SK-N-SH (cell line): ENCODE measurements around the gene TFG. TPM values are rescaled to one million over a fixed set of nuclear protein-coding genes. Genes with fewer than 3 reads are reported as not detected.
A peak's percentile ranks its signal among the peaks of the same experiment; 100 is the strongest.

Experiments
- CTCF ChIA-PET: fragments of 300-600, 350-600 bp; formaldehyde crosslinking; extraction: SDS; loops from one replicate; lab custom pipeline; 2021; lab: Yijun Ruan, JAX
- POLR2A ChIA-PET: fragments of 350-600 bp; sonication (Branson Sonifier 250); formaldehyde crosslinking; extraction: SDS; loops from one replicate; lab custom pipeline; 2020; ENCODE audit warnings: antibody characterized with exemption, inconsistent platforms; lab: Yijun Ruan, JAX
- DNase-seq: peaks from one replicate; pipeline ENCODE4 v3.0.0; 2012
- H2AFZ ChIP-seq: fragments of 200-600 bp; sonication (generic); 2 replicates; pipeline ENCODE4 v1.8.1; 2016; ENCODE audit warnings: antibody characterized with exemption, mild to moderate bottlenecking, low read depth
- H3F3A ChIP-seq: fragments of 200-600 bp; sonication (generic); replicated peaks from 2 replicates; pipeline ENCODE3; 2016; ENCODE audit warnings: antibody characterized with exemption, mild to moderate bottlenecking; ENCODE audit not compliant: insufficient read depth
- H3K27ac ChIP-seq, 2 experiments: fragments of 200-500 bp in 1 of 2; fragments of 200-600 bp in 1 of 2; sonication (Bioruptor generic) in 1 of 2; sonication (generic), shearing (Covaris generic) in 1 of 2; 2 replicates each; pipeline versions ENCODE4 v1.5.1 to v1.6.1; 2014 to 2016; ENCODE audit warnings: low read depth in 2 of 2, inconsistent platforms in 1 of 2, low read length in 1 of 2, mild to moderate bottlenecking in 1 of 2, mixed read lengths in 1 of 2
- H3K27me3 ChIP-seq: fragments of 200-600 bp; sonication (generic), shearing (Covaris generic); 2 replicates; pipeline ENCODE4 v1.6.1; 2016; ENCODE audit warnings: mixed run types; ENCODE audit not compliant: insufficient read depth
- H3K36me3 ChIP-seq, 2 experiments: fragments of 200-500 bp in 1 of 2; fragments of 200-600 bp in 1 of 2; sonication (Bioruptor generic) in 1 of 2; sonication (generic) in 1 of 2; replicated peaks in 1 of 2; 2 replicates each; pipeline versions ENCODE3 to v1.5.1; 2014 to 2016; ENCODE audit warnings: low read length in 1 of 2, mild to moderate bottlenecking in 1 of 2; ENCODE audit not compliant: insufficient read depth in 2 of 2, control insufficient read depth in 1 of 2
- H3K4me1 ChIP-seq, 2 experiments: fragments of 200-500 bp in 1 of 2; fragments of 200-600 bp in 1 of 2; sonication (Bioruptor generic) in 1 of 2; sonication (generic), shearing (Covaris generic) in 1 of 2; 2 replicates each; pipeline versions ENCODE4 v1.5.1 to v1.6.1; 2014 to 2016; ENCODE audit warnings: low read depth in 1 of 2, low read length in 1 of 2, mixed run types in 1 of 2; ENCODE audit not compliant: insufficient read depth in 2 of 2, control insufficient read depth in 1 of 2
- H3K4me2 ChIP-seq: fragments of 200-600 bp; sonication (generic), shearing (Covaris generic); 2 replicates; pipeline ENCODE4 v1.6.1; 2017; ENCODE audit warnings: mixed run types
- H3K4me3 ChIP-seq, 2 experiments: fragments of 200-500 bp in 1 of 2; fragments of 200-600 bp in 1 of 2; sonication (Bioruptor generic) in 1 of 2; sonication (generic), shearing (Covaris generic) in 1 of 2; 2 replicates each; pipeline versions ENCODE4 v1.5.1 to v1.8.1; 2014 to 2016; ENCODE audit warnings: low read depth in 2 of 2, inconsistent platforms in 1 of 2, low read length in 1 of 2, mild to moderate bottlenecking in 1 of 2, mixed read lengths in 1 of 2, moderate library complexity in 1 of 2
- H3K79me2 ChIP-seq: fragments of 200-600 bp; sonication (generic); 2 replicates; pipeline ENCODE4 v1.8.1; 2017; ENCODE audit warnings: mild to moderate bottlenecking; ENCODE audit not compliant: insufficient read depth
- H3K9ac ChIP-seq: fragments of 200-600 bp; sonication (generic); 2 replicates; pipeline ENCODE4 v1.6.1; 2017; ENCODE audit warnings: mixed run types
- H3K9me2 ChIP-seq: fragments of 200-600 bp; sonication (generic); 2 replicates; pipeline ENCODE4 v1.6.1; 2017; ENCODE audit warnings: mixed run types
- H3K9me3 ChIP-seq: fragments of 200-600 bp; sonication (generic); 2 replicates; pipeline ENCODE4 v1.6.1; 2017; ENCODE audit warnings: mixed run types, mild to moderate bottlenecking, moderate library complexity
- H4K20me1 ChIP-seq: fragments of 200-600 bp; sonication (generic); 2 replicates; pipeline ENCODE4 v1.6.1; 2017; ENCODE audit warnings: mild to moderate bottlenecking, mixed run types; ENCODE audit not compliant: insufficient read depth
- ELF1 ChIP-seq: IDR thresholded peaks from 2 replicates; pipeline ENCODE4 v1.4.0; 2012
- FOSL2 ChIP-seq: IDR thresholded peaks from 2 replicates; pipeline ENCODE4 v1.4.0; 2012; ENCODE audit warnings: low read depth, mild to moderate bottlenecking, moderate library complexity, borderline replicate concordance
- GABPA ChIP-seq: IDR thresholded peaks from 2 replicates; pipeline ENCODE4 v1.4.0; 2012; ENCODE audit warnings: low read depth, mild to moderate bottlenecking
- IRF3 ChIP-seq: fragments of 150-350 bp; IDR thresholded peaks from 2 replicates; pipeline ENCODE4 v1.6.1; 2016; ENCODE audit warnings: mild to moderate bottlenecking, low read depth, low read length
- JUND ChIP-seq: IDR thresholded peaks from 2 replicates; pipeline ENCODE4 v1.4.0; 2012
- MAX ChIP-seq: IDR thresholded peaks from 2 replicates; pipeline ENCODE4 v1.4.0; 2012; ENCODE audit warnings: low read depth
- MEF2A ChIP-seq: IDR thresholded peaks from 2 replicates; pipeline ENCODE4 v1.4.0; 2012; ENCODE audit warnings: low read depth, borderline replicate concordance
- NFIC ChIP-seq: IDR thresholded peaks from 2 replicates; pipeline ENCODE4 v1.4.0; 2012; ENCODE audit warnings: borderline replicate concordance
- PBX3 ChIP-seq: IDR thresholded peaks from 2 replicates; pipeline ENCODE4; 2012
- RAD21 ChIP-seq: IDR thresholded peaks from 2 replicates; pipeline ENCODE4 v1.6.1; 2012; ENCODE audit warnings: mild to moderate bottlenecking, low read length
- RCOR1 ChIP-seq: fragments of 150-350 bp; IDR thresholded peaks from 2 replicates; pipeline ENCODE4 v1.6.1; 2017; ENCODE audit warnings: antibody characterized with exemption, low read length
- REST ChIP-seq: IDR thresholded peaks from 2 replicates; pipeline ENCODE4 v1.6.1; 2012; ENCODE audit warnings: mild to moderate bottlenecking, low read depth, low read length, moderate library complexity
- RFX5 ChIP-seq: IDR thresholded peaks from 2 replicates; pipeline ENCODE4 v1.6.1; 2012; ENCODE audit warnings: mild to moderate bottlenecking, improper control_type of control experiment, low read length
- RXRA ChIP-seq: IDR thresholded peaks from 2 replicates; pipeline ENCODE4 v1.4.0; 2012; ENCODE audit warnings: low read depth, mild to moderate bottlenecking, borderline replicate concordance
- TAF1 ChIP-seq: IDR thresholded peaks from 2 replicates; pipeline ENCODE4 v1.6.1; 2012; ENCODE audit warnings: low read depth, mild to moderate bottlenecking, low read length, moderate library complexity, borderline replicate concordance
- TCF12 ChIP-seq: IDR thresholded peaks from 2 replicates; pipeline ENCODE4 v1.4.0; 2012
- TEAD4 ChIP-seq: IDR thresholded peaks from 2 replicates; pipeline ENCODE4 v1.4.0; 2012; ENCODE audit warnings: mild to moderate bottlenecking, borderline replicate concordance; ENCODE audit not compliant: insufficient read depth
- WGBS: methylation state at CpG from one replicate; pipeline ENCODE4 v1.1.6; 2017; ENCODE audit warnings: low lambda C conversion rate; 5-methylcytosine and 5-hydroxymethylcytosine counted together
- polyA plus RNA-seq, 3 experiments: library from polyadenylated mRNA; depleted of rRNA; stranded (reverse); fragments of >200 nt; gene quantifications; 2 replicates each; pipeline ENCODE4 v1.2.3, GENCODE V29; 2012
- TF ChIP-seq, protein P1 (sequence below): IDR thresholded peaks from 2 replicates; pipeline ENCODE4 v1.4.0; 2012; ENCODE audit warnings: low read depth, borderline replicate concordance
- TF ChIP-seq, protein P2 (sequence below): fragments of 150-350 bp; IDR thresholded peaks from 2 replicates; pipeline ENCODE4 v1.6.1; 2017; ENCODE audit warnings: antibody characterized with exemption, low read length, low read depth, borderline replicate concordance

Gene TFG
- polyA plus RNA-seq, 1 of the 3 experiments (the other 2 are of a cell fraction), result 83.1 TPM

DNA sequence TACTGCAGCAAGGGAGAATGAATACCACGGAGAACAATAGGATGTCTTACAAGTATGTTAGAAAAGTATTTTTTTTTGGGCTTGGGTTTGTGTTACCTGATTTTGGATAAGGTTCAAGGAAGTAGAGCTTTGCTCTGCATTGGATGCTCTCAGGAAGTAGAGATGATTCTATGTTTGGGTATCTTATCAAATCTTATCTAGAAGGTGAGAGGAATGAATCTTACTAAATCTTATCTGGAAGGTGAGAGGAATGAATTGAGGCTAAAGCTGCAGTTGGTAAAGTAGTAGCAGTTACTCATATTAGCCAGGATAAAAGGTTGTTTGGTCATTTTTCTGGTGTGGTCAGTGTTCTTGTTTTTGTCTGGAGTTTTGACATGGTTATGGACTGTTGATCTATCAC lies 17.4 kb downstream of the TFG start:
- peaks cover 82% of the 10 kb centered on the region in 2 experiments for H3K36me3 ChIP-seq
- H3F3A ChIP-seq, result peaks cover 27% of the 10 kb centered on the region
- ChIA-PET CTCF (interaction anchor here (1.1 kb wide), 2 partner anchors 10 to 469 kb away, joined by 3 to 4 read pairs; no protein-coding TSS in a partner anchor), POLR2A (no interaction called here)
- no peak overlapping the region for H3K9ac ChIP-seq
- no peaks in the 10 kb centered on the region for H3K9me3 ChIP-seq
- H3K79me2 ChIP-seq, result peaks cover 88% of the 10 kb centered on the region
- peaks cover 0 to 3% of the 10 kb centered on the region in 2 experiments; a peak in 2 of 4 replicates for H3K4me1 ChIP-seq
- H2AFZ ChIP-seq, result no peak overlapping the region
- DNase-seq, result no peak
- no peaks in the 10 kb centered on the region for H3K27me3 ChIP-seq
- TF ChIP-seq REST (no peak), RFX5 (no peak), RAD21 (no peak), RCOR1 (no peak), IRF3 (no peak), TAF1 (no peak), FOSL2 (no peak), NFIC (no peak), ELF1 (no peak), TEAD4 (no peak), RXRA (no peak), GABPA (no peak), MAX (no peak), TCF12 (no peak), PBX3 (no peak), MEF2A (no peak), JUND (no peak)
- TF ChIP-seq, protein P1, sequence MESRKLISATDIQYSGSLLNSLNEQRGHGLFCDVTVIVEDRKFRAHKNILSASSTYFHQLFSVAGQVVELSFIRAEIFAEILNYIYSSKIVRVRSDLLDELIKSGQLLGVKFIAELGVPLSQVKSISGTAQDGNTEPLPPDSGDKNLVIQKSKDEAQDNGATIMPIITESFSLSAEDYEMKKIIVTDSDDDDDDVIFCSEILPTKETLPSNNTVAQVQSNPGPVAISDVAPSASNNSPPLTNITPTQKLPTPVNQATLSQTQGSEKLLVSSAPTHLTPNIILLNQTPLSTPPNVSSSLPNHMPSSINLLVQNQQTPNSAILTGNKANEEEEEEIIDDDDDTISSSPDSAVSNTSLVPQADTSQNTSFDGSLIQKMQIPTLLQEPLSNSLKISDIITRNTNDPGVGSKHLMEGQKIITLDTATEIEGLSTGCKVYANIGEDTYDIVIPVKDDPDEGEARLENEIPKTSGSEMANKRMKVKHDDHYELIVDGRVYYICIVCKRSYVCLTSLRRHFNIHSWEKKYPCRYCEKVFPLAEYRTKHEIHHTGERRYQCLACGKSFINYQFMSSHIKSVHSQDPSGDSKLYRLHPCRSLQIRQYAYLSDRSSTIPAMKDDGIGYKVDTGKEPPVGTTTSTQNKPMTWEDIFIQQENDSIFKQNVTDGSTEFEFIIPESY, result no peak
- TF ChIP-seq, protein P2, sequence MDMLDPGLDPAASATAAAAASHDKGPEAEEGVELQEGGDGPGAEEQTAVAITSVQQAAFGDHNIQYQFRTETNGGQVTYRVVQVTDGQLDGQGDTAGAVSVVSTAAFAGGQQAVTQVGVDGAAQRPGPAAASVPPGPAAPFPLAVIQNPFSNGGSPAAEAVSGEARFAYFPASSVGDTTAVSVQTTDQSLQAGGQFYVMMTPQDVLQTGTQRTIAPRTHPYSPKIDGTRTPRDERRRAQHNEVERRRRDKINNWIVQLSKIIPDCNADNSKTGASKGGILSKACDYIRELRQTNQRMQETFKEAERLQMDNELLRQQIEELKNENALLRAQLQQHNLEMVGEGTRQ, result no peak
- no peaks in the 10 kb centered on the region for H3K9me2 ChIP-seq
- no peak overlapping the region for H3K4me2 ChIP-seq
- no peak overlapping the region for H3K4me3 ChIP-seq
- H3K27ac ChIP-seq, result 0 out of 4 replicates have a peak overlapping the region, but pooled peaks of 1 of the 2 experiments have one; percentile 2
- peaks cover 36% of the 10 kb centered on the region for H4K20me1 ChIP-seq
- 100% methylated on average over 1 of the region's 1 CpG for WGBS
